ENCODE results near the gene CRNN. TPM values are rescaled to one million over a fixed set of nuclear protein-coding genes. Genes with fewer than 3 reads are reported as not detected.

CRNN gene
- total RNA-seq, 2 experiments from 2014 or later = not detected

DNA sequence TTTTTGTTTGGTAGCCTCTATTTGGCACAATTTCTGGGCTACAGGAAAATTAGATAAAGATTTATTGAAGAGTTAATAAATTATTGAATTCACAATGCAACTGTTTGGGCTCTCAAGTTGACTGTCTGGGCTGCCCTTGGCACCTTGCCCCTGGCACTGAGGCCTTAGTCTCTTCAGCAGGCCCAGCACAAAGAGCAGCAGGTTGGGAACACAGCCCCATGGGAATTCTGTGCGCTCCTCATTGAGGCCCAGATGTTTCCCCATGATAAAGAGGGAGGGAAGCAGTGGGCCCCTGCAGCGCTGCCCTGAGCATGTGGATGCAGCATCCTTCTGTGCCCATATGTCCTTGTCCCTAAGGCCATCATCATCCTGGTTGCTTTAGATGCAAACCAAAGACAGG is 2.9 kb downstream of the CRNN start:
- no peak for DNase-seq
- Mint-ChIP-seq H3K27ac (no peak overlapping the region), H3K9me3 (no peaks in the 10 kb centered on the region), H3K36me3 (ENCODE audit: low read depth) (no peaks in the 10 kb centered on the region), H3K4me3 (no peak overlapping the region), H3K4me1 (no peaks in the 10 kb centered on the region), H3K27me3 (peaks cover 4% of the 10 kb centered on the region)
- ChIA-PET CTCF (no interaction called here), POLR2A (no interaction called here)

GRCh38 chr1:152410599-152410998 is 3.5 kb downstream of the CRNN start:
- Mint-ChIP-seq H3K9me3 (no peaks in the 10 kb centered on the region), H3K27ac (no peak overlapping the region), H3K4me1 (no peaks in the 10 kb centered on the region), H3K4me3 (no peak overlapping the region), H3K27me3 (peaks cover 4% of the 10 kb centered on the region), H3K36me3 (ENCODE audit: low read depth) (no peaks in the 10 kb centered on the region)
- ChIA-PET CTCF (no interaction called here), POLR2A (no interaction called here)
- no peak for DNase-seq

GRCh38 chr1:152410028-152410427 is 4.0 kb downstream of the CRNN start:
- DNase-seq = no peak
- H3K27ac Mint-ChIP-seq = no peak overlapping the region
- POLR2A ChIA-PET = no interaction called here
- H3K4me3 Mint-ChIP-seq = no peak overlapping the region
- no peaks in the 10 kb centered on the region for H3K4me1 Mint-ChIP-seq
- CTCF ChIA-PET = no interaction called here
- H3K36me3 Mint-ChIP-seq (ENCODE audit: low read depth) = no peaks in the 10 kb centered on the region
- H3K27me3 Mint-ChIP-seq = peaks cover 4% of the 10 kb centered on the region
- H3K9me3 Mint-ChIP-seq = no peaks in the 10 kb centered on the region

DNA sequence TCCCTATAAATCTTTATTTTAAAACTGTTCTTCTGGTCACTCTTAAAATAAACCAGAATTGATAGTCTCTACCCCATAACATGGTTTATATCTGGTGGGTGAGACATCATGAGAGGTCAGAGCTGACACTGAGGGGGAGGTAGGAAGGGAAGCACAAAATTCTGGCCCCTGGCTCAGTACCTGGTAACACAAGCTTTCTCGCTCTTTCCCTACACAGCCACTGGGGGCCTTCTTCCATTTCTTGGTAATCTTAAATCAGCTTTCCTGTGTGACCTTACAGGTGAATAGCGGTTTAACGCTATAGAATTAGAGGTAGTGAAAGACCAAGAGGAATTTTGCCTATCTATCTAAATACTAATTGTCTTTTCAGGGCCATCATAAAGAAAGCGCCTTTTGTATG is 5.4 kb downstream of the CRNN start:
- Mint-ChIP-seq H3K27ac (no peak overlapping the region), H3K9me3 (no peaks in the 10 kb centered on the region), H3K36me3 (ENCODE audit: low read depth) (no peaks in the 10 kb centered on the region), H3K4me3 (no peak overlapping the region), H3K4me1 (no peaks in the 10 kb centered on the region), H3K27me3 (peaks cover 4% of the 10 kb centered on the region)
- CTCF ChIA-PET = interaction anchor here (0.9 kb wide), 1 partner anchor 32 kb away, joined by 3 read pairs; no protein-coding TSS in a partner anchor
- POLR2A ChIA-PET = no interaction called here
- DNase-seq = no peak

DNA sequence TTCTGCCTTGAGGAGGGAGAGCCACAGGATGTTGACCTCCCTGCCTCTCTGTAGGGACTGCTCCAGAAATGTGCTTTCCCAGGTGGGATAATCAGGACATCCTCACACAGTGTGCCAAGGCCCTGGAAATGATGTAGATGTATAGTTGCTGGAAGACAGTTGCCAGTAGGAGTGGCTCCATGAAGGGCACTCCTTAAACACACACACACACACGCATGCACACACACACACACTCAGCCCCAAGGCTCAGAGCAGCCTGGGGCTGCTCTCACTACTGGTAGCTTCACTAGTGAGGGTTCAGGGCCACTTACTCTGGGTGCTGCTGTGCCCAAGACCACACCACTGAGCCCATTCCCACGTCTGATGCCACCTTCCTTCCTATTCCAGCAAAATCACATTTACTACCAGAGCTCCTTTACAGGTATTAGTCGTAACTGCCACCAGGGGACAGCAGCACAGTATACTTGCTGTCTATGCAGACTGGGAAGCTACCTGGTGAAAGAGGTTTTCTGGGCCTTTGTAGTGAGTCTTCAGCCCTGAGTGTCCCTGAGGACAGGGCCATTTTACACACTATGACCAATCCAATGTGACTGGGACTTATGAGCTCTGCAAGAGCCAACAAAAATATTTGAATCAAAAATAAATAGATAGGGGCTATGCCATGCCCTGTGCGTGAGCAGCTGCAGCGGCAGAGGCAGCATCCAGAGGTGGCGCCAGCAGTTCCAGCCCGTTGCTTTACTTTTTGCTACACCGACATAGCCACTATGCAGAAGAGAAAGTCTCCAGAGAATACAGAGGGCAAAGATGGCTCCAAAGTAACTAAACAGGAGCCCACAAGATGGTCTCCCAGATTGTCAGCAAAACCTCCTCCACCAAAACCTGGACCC is 15.0 kb downstream of the CRNN start:
- Mint-ChIP-seq H3K36me3 (ENCODE audit: low read depth) (no peaks in the 10 kb centered on the region), H3K4me1 (no peaks in the 10 kb centered on the region), H3K9me3 (no peaks in the 10 kb centered on the region), H3K4me3 (no peak overlapping the region), H3K27ac (no peak overlapping the region), H3K27me3 (peaks cover 2% of the 10 kb centered on the region)
- DNase-seq = no peak
- ChIA-PET POLR2A (interaction anchor here (1.0 kb wide), 1 partner anchor 59 kb away, joined by 3 read pairs; no protein-coding TSS in a partner anchor), CTCF (interaction anchor here (0.7 to 1.7 kb wide), 5 partner anchors 10 to 60 kb away, joined by 3 to 29 read pairs (median 4); no protein-coding TSS in a partner anchor)

GRCh38 chr1:152397474-152397873 is 16.6 kb downstream of the CRNN start:
- POLR2A ChIA-PET = no interaction called here
- Mint-ChIP-seq H3K36me3 (ENCODE audit: low read depth) (no peaks in the 10 kb centered on the region), H3K4me1 (peaks cover 8% of the 10 kb centered on the region), H3K27ac (no peak overlapping the region), H3K4me3 (no peak overlapping the region), H3K9me3 (no peaks in the 10 kb centered on the region), H3K27me3 (peaks cover 2% of the 10 kb centered on the region)
- DNase-seq = no peak
- CTCF ChIA-PET = interaction anchor here (0.8 to 2.0 kb wide), 4 partner anchors 9 to 62 kb away, joined by 3 to 6 read pairs (median 3); no protein-coding TSS in a partner anchor

- Mint-ChIP-seq H3K27me3 (peaks cover 13% of the 10 kb centered on the region), H3K27ac (no peak overlapping the region), H3K4me3 (no peak overlapping the region), H3K4me1 (peaks cover 11% of the 10 kb centered on the region), H3K9me3 (no peaks in the 10 kb centered on the region), H3K36me3 (ENCODE audit: low read depth) (no peaks in the 10 kb centered on the region)
- CTCF ChIA-PET = no interaction called here
- DNase-seq = no peak
- POLR2A ChIA-PET = no interaction called here
Observed at GRCh38 chr1:152394151-152394550, 19.9 kb downstream of the CRNN start.

DNA sequence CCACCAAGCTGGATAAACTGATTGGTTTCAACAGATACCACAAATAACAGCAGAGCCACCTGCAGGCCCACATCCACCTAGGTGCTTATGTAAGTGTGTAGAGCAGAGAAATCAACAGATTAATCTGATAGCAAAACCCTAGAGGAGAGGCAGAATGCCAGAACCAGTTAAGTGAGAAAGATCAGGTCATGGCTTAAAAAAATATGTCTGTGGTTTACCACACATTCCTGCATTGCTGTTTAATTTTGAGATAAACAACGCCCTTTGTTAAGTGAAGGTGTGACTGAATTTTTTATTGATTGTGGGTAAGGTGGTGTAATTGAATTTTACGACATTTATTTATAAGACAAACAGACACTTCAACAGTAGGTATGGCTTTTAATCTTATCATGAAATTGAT is 21.2 kb downstream of the CRNN start:
- H3K4me3 Mint-ChIP-seq = no peak overlapping the region
- no peak for DNase-seq
- no peaks in the 10 kb centered on the region for H3K9me3 Mint-ChIP-seq
- no peak overlapping the region for H3K27ac Mint-ChIP-seq
- peaks cover 14% of the 10 kb centered on the region for H3K27me3 Mint-ChIP-seq
- ChIA-PET CTCF (interaction anchor here (0.9 kb wide), 1 partner anchor 45 kb away, joined by 3 read pairs; no protein-coding TSS in a partner anchor), POLR2A (no interaction called here)
- no peaks in the 10 kb centered on the region for H3K36me3 Mint-ChIP-seq (ENCODE audit: low read depth)
- peaks cover 11% of the 10 kb centered on the region for H3K4me1 Mint-ChIP-seq

GRCh38 chr1:152388889-152389288 is 25.2 kb downstream of the CRNN start:
- peaks cover 11% of the 10 kb centered on the region for H3K4me1 Mint-ChIP-seq
- H3K9me3 Mint-ChIP-seq = no peaks in the 10 kb centered on the region
- H3K27ac Mint-ChIP-seq = no peak overlapping the region
- no peaks in the 10 kb centered on the region for H3K36me3 Mint-ChIP-seq (ENCODE audit: low read depth)
- peaks cover 13% of the 10 kb centered on the region for H3K27me3 Mint-ChIP-seq
- no peak for DNase-seq
- POLR2A ChIA-PET = no interaction called here
- H3K4me3 Mint-ChIP-seq = no peak overlapping the region
- CTCF ChIA-PET = interaction anchor here (1.0 kb wide), 1 partner anchor 10 kb away, joined by 3 read pairs; no protein-coding TSS in a partner anchor

- Mint-ChIP-seq H3K27me3 (peaks cover 11% of the 10 kb centered on the region), H3K9me3 (no peaks in the 10 kb centered on the region), H3K27ac (no peak overlapping the region), H3K36me3 (ENCODE audit: low read depth) (no peaks in the 10 kb centered on the region), H3K4me1 (no peaks in the 10 kb centered on the region), H3K4me3 (no peak overlapping the region)
- POLR2A ChIA-PET = no interaction called here
- no peak for DNase-seq
- CTCF ChIA-PET = no interaction called here
Observed at GRCh38 chr1:152386940-152387339, 27.1 kb downstream of the CRNN start.

DNA sequence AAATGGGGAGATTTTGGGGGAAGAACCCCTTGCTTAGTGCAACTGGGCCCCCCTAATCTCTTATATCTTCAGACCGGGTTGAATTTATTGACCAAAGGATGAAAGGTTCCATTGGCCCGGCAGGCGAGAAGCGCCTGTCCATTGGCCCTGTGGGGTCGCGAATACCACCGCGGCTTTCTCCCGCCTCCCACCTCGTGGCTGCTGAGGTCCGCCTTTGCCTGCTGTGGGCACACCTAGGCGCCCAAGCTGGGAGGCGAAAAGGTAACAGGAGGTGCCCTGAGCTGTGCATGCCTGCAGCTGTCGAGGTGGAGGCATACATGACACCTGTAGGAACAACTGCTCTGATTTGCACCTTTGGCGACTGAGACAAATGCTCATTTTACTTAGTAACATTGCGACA is 33.1 kb downstream of the CRNN start:
- H3K36me3 Mint-ChIP-seq (ENCODE audit: low read depth) = no peaks in the 10 kb centered on the region
- POLR2A ChIA-PET = no interaction called here
- H3K27ac Mint-ChIP-seq = no peak overlapping the region
- DNase-seq = no peak
- H3K4me1 Mint-ChIP-seq = no peaks in the 10 kb centered on the region
- H3K4me3 Mint-ChIP-seq = no peak overlapping the region
- H3K9me3 Mint-ChIP-seq = no peaks in the 10 kb centered on the region
- CTCF ChIA-PET = no interaction called here
- peaks cover 2% of the 10 kb centered on the region for H3K27me3 Mint-ChIP-seq

GRCh38 chr1:152374451-152374850 is 39.6 kb downstream of the CRNN start:
- Mint-ChIP-seq H3K4me3 (no peak overlapping the region), H3K27ac (no peak overlapping the region), H3K36me3 (ENCODE audit: low read depth) (no peaks in the 10 kb centered on the region), H3K9me3 (peaks cover 2% of the 10 kb centered on the region), H3K4me1 (no peaks in the 10 kb centered on the region), H3K27me3 (peaks cover 2% of the 10 kb centered on the region)
- ChIA-PET POLR2A (no interaction called here), CTCF (no interaction called here)
- no peak for DNase-seq

DNA sequence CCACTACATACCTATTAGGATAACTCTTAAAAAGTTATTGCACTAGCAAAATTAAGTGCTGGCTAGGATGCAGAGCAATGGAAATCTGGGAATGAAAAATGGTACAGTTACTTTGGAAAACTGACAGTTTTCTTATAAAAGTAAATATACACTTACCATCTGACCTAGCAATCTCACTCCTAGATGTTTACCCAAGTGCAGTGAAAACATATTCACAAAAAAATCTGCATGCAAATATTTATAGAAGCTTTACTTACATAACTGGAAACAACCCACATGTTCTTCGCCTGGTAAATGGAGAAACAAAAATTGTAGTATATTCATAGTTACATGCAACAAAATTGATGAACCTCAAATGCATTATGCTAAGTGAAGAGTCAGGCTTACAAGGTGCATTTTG is 41.4 kb downstream of the CRNN start:
- Mint-ChIP-seq H3K27ac (no peak overlapping the region), H3K9me3 (peaks cover 5% of the 10 kb centered on the region), H3K36me3 (ENCODE audit: low read depth) (no peaks in the 10 kb centered on the region), H3K4me3 (no peak overlapping the region), H3K4me1 (no peaks in the 10 kb centered on the region), H3K27me3 (peaks cover 2% of the 10 kb centered on the region)
- ChIA-PET POLR2A (no interaction called here), CTCF (no interaction called here)
- no peak for DNase-seq

- CTCF ChIA-PET = no interaction called here
- H3K36me3 Mint-ChIP-seq (ENCODE audit: low read depth) = no peaks in the 10 kb centered on the region
- no peak for DNase-seq
Observed at GRCh38 chr1:152367436-152367835, 46.6 kb downstream of the CRNN start.

More at GRCh38 chr1:152367436-152367835, 46.6 kb downstream of the CRNN start:
- H3K27ac Mint-ChIP-seq = no peak overlapping the region
- H3K4me3 Mint-ChIP-seq = no peak overlapping the region
- no peaks in the 10 kb centered on the region for H3K4me1 Mint-ChIP-seq
- POLR2A ChIA-PET = no interaction called here
- H3K9me3 Mint-ChIP-seq = peaks cover 5% of the 10 kb centered on the region
- H3K27me3 Mint-ChIP-seq = peaks cover 2% of the 10 kb centered on the region

All from activated CD4-positive, alpha-beta memory T cell treated with anti-CD3 and anti-CD28 coated beads, Interleukin-2, amount 10 ng/mL, durations not matched to agents 7 days and 5 days (primary cell).